Transverse colon (tissue), 3 donors: ENCODE data around the gene ZBTB32.

Experiments
- CTCF ChIP-seq, 5 experiments: fragments of 200-600 bp in 3 of 5; fragments of 450-650 bp in 2 of 5; sonication (generic) in 3 of 5; IDR thresholded peaks; 1 replicate in 2 of 5; 2 replicates in 3 of 5; pipeline ENCODE4 v1.5.1; 2016 to 2017; ENCODE audit warnings: antibody characterized with exemption in 5 of 5, inconsistent platforms in 3 of 5, mild to moderate bottlenecking in 2 of 5, moderate library complexity in 1 of 5
- EP300 ChIP-seq: sonication (generic); formaldehyde crosslinking; IDR thresholded peaks from one replicate; pipeline ENCODE4 v1.6.1; 2017; ENCODE audit warnings: antibody characterized with exemption, low read depth

GRCh38 chr19:35757231-35757748, 52.9 kb downstream of the ZBTB32 start:
- TF ChIP-seq EP300 (peak; percentile 83), CTCF (IDR thresholded peaks at IDR 0.05) (no peak)
